ENCODE data around the gene ENOX1.

DNA sequence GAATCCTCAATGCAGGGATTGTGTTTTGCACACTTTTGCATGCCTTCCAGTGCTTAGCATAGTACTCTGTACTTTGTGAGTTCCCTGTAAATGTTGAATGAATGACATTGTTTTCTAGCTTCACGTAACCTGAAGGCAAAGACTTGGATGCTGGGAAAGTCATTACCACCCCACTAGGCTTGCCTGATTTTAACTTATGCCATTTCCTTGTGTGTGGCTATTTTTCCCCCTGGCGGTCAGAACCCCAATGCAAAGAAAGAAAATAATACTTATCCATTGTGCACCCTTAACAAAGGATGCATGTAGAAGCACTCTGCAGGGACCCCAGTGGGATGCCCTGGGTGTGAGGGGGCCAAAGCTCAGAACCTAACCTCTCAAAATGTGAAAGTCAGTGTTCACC lies 1.2 kb upstream of the ENOX1 start:
- TF ChIP-seq, protein P1, sequence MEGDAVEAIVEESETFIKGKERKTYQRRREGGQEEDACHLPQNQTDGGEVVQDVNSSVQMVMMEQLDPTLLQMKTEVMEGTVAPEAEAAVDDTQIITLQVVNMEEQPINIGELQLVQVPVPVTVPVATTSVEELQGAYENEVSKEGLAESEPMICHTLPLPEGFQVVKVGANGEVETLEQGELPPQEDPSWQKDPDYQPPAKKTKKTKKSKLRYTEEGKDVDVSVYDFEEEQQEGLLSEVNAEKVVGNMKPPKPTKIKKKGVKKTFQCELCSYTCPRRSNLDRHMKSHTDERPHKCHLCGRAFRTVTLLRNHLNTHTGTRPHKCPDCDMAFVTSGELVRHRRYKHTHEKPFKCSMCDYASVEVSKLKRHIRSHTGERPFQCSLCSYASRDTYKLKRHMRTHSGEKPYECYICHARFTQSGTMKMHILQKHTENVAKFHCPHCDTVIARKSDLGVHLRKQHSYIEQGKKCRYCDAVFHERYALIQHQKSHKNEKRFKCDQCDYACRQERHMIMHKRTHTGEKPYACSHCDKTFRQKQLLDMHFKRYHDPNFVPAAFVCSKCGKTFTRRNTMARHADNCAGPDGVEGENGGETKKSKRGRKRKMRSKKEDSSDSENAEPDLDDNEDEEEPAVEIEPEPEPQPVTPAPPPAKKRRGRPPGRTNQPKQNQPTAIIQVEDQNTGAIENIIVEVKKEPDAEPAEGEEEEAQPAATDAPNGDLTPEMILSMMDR (IDR thresholded peaks at IDR 0.05) = peak; percentile 33; the same call in 2 of the 3 replicates
- TF ChIP-seq CBX2 (IDR thresholded peaks at IDR 0.05; ENCODE audit: borderline replicate concordance, low read depth) (no peak), RCOR1 (IDR thresholded peaks at IDR 0.05; ENCODE audit: low read depth, low read length) (no peak), POLR2A (IDR thresholded peaks at IDR 0.05; ENCODE audit: low read length) (no peak), EHMT2 (IDR thresholded peaks at IDR 0.05; ENCODE audit: low read depth) (no peak), ESRRA (IDR thresholded peaks at IDR 0.05; ENCODE audit: borderline replicate concordance, low read length) (no peak), TFCP2L1 (CRISPR knock-in tag; IDR thresholded peaks at IDR 0.05) (no peak), ZFP36 (IDR thresholded peaks at IDR 0.05; ENCODE audit: borderline replicate concordance, partially characterized antibody) (no peak)
- TF ChIP-seq, protein P2, sequence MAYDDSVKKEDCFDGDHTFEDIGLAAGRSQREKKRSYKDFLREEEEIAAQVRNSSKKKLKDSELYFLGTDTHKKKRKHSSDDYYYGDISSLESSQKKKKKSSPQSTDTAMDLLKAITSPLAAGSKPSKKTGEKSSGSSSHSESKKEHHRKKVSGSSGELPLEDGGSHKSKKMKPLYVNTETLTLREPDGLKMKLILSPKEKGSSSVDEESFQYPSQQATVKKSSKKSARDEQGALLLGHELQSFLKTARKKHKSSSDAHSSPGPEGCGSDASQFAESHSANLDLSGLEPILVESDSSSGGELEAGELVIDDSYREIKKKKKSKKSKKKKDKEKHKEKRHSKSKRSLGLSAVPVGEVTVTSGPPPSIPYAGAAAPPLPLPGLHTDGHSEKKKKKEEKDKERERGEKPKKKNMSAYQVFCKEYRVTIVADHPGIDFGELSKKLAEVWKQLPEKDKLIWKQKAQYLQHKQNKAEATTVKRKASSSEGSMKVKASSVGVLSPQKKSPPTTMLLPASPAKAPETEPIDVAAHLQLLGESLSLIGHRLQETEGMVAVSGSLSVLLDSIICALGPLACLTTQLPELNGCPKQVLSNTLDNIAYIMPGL (CRISPR knock-in tag; IDR thresholded peaks at IDR 0.05; ENCODE audit: borderline replicate concordance) = no peak
